Mesothelial cell of epicardium (in vitro differentiated cells): Measurements from ENCODE around the gene ASB13. TPM values are rescaled to one million over a fixed set of nuclear protein-coding genes. Genes with fewer than 3 reads are reported as not detected.

Experiments
- DNase-seq, 2 experiments: peaks; one replicate each; pipeline ENCODE4 v3.0.0; 2021; ENCODE audit warnings: low spot score in 2 of 2; ENCODE audit not compliant: unreplicated experiment in 2 of 2
- H3K27ac Mint-ChIP-seq: 2 replicates; pipeline ENCODE4 v1.8.0; 2021; ENCODE audit warnings: mixed read lengths
- H3K27me3 Mint-ChIP-seq: 2 replicates; pipeline ENCODE4 v1.8.0; 2021; ENCODE audit warnings: low read depth, mixed read lengths
- H3K36me3 Mint-ChIP-seq: 2 replicates; pipeline ENCODE4 v1.8.0; 2021; ENCODE audit warnings: mixed read lengths
- H3K4me1 Mint-ChIP-seq: 2 replicates; pipeline ENCODE4 v1.8.0; 2021; ENCODE audit warnings: mixed read lengths
- H3K4me3 Mint-ChIP-seq: 2 replicates; pipeline ENCODE4 v1.8.0; 2021; ENCODE audit warnings: mild to moderate bottlenecking, moderate library complexity, mixed read lengths
- H3K9me3 Mint-ChIP-seq: 2 replicates; pipeline ENCODE4 v1.8.0; 2021; ENCODE audit warnings: mixed read lengths
- total RNA-seq: library from RNA; stranded (reverse); gene quantifications from 3 replicates; pipeline ENCODE4 v1.2.1, GENCODE V29; 2021
- TF ChIP-seq, protein P1 (sequence below): fragments of 200-600 bp; sonication (generic); IDR thresholded peaks from one replicate; pipeline ENCODE4 v1.5.0; 2021; ENCODE audit warnings: antibody characterized with exemption; ENCODE audit not compliant: unreplicated experiment

The ASB13 gene
- total RNA-seq, 1 donor from 2014 or later, result 26.3 TPM

DNA sequence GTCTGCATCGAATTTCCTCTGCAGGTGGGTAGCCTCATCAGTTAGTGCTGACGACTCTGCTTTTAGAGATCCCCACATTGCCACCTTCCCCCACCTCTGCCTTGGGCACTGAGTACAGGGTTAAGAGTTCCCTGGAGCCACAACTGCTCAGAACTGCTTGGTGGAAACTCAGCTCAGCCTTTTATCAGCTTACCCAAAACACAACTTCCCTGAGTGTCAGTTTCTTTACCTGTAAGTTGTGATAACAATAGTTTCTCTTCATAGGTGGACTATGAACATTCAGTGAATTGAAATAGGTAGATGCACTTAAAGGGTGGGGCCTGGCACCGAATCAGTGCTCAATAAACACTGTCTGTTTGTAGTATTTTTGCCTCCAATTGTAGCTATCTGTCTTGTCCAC, 11.3 kb downstream of the ASB13 start:
- Mint-ChIP-seq H3K27me3 (no peaks in the 10 kb centered on the region), H3K27ac (no peak overlapping the region), H3K4me1 (peaks cover 9% of the 10 kb centered on the region), H3K9me3 (no peaks in the 10 kb centered on the region), H3K36me3 (peaks cover 2% of the 10 kb centered on the region), H3K4me3 (no peak overlapping the region)
- TF ChIP-seq, protein P1, sequence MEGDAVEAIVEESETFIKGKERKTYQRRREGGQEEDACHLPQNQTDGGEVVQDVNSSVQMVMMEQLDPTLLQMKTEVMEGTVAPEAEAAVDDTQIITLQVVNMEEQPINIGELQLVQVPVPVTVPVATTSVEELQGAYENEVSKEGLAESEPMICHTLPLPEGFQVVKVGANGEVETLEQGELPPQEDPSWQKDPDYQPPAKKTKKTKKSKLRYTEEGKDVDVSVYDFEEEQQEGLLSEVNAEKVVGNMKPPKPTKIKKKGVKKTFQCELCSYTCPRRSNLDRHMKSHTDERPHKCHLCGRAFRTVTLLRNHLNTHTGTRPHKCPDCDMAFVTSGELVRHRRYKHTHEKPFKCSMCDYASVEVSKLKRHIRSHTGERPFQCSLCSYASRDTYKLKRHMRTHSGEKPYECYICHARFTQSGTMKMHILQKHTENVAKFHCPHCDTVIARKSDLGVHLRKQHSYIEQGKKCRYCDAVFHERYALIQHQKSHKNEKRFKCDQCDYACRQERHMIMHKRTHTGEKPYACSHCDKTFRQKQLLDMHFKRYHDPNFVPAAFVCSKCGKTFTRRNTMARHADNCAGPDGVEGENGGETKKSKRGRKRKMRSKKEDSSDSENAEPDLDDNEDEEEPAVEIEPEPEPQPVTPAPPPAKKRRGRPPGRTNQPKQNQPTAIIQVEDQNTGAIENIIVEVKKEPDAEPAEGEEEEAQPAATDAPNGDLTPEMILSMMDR, result no peak
- no peak for DNase-seq

GRCh38 chr10:5654218-5654755, 12.1 kb downstream of the ASB13 start:
- no peak overlapping the region for H3K27ac Mint-ChIP-seq
- no peaks in the 10 kb centered on the region for H3K27me3 Mint-ChIP-seq
- H3K4me1 Mint-ChIP-seq, result peaks cover 6% of the 10 kb centered on the region
- no peaks in the 10 kb centered on the region for H3K9me3 Mint-ChIP-seq
- TF ChIP-seq, protein P1, result no peak
- peaks cover 7% of the 10 kb centered on the region for H3K36me3 Mint-ChIP-seq
- no peak overlapping the region for H3K4me3 Mint-ChIP-seq
- DNase-seq, result no peak

GRCh38 chr10:5652746-5653145, 13.6 kb downstream of the ASB13 start:
- TF ChIP-seq, protein P1, result no peak
- Mint-ChIP-seq H3K9me3 (no peaks in the 10 kb centered on the region), H3K4me3 (no peak overlapping the region), H3K27me3 (no peaks in the 10 kb centered on the region), H3K4me1 (peaks cover 3% of the 10 kb centered on the region), H3K27ac (peak overlapping the region; percentile 16), H3K36me3 (peaks cover 11% of the 10 kb centered on the region)
- no peak for DNase-seq

DNA sequence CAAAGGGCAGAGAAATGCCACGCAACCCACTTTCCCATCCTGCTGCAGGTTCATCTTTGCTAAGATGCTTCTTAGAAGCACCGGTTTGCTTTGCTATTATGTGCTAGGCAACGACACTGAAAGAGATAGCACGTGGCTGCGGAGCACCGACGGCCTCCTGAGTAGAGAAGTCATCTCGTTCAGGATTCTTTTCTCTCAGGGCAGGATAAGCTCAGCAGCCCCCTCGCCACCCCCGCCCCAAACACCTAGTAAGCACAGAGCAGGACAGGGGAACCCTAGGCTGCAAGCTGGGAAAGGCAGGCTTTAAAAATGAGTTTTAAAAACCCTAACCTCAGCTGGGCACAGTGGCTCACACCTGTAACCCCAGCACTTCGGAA, 15.0 kb downstream of the ASB13 start:
- H3K4me3 Mint-ChIP-seq, result no peak overlapping the region
- H3K27ac Mint-ChIP-seq, result peak overlapping the region; percentile 82
- TF ChIP-seq, protein P1, result no peak
- H3K27me3 Mint-ChIP-seq, result no peaks in the 10 kb centered on the region
- H3K4me1 Mint-ChIP-seq, result peaks cover 3% of the 10 kb centered on the region
- no peaks in the 10 kb centered on the region for H3K9me3 Mint-ChIP-seq
- DNase-seq, result no peak
- H3K36me3 Mint-ChIP-seq, result peaks cover 23% of the 10 kb centered on the region

GRCh38 chr10:5650664-5651387, 15.6 kb downstream of the ASB13 start:
- TF ChIP-seq, protein P1, result no peak

More at GRCh38 chr10:5650664-5651387, 15.6 kb downstream of the ASB13 start:
- Mint-ChIP-seq H3K27ac (peak overlapping the region; percentile 82), H3K27me3 (no peaks in the 10 kb centered on the region), H3K4me3 (no peak overlapping the region), H3K9me3 (no peaks in the 10 kb centered on the region), H3K36me3 (peaks cover 24% of the 10 kb centered on the region), H3K4me1 (peaks cover 3% of the 10 kb centered on the region)
- no peak for DNase-seq
